ENCODE results near the gene PALS2. TPM values are rescaled to one million over a fixed set of nuclear protein-coding genes. Genes with fewer than 3 reads are reported as not detected.

Gene PALS2
- polyA plus RNA-seq, 1 donor from 2014 or later, result 3.8 TPM

DNA sequence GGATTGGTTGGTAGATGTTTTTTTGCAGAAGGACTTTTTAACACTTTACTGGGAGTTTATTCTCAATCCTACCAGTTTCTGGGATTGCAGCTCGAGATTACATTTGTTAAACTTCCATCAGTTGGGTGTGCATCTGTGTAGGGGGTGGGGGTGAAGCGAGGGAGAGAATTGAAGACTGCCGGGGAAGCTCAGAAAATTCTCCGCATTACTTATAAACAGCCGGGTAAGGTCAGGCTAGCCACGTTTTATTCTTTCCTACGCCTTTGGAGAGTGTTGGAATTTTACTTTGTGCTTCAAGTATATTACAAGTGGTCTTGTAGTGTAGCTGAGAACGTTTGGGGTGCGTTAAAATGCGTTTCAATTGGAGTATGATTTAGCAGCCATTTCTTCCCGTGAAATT lies 1.1 kb downstream of the PALS2 start:
- no peaks in the 10 kb centered on the region for H3K9me3 ChIP-seq (ENCODE audit: low read length)
- H3K27me3 ChIP-seq (ENCODE audit: insufficient read depth, low read depth, low read length), result no peaks in the 10 kb centered on the region
- no peak overlapping the region for H2AFZ ChIP-seq (ENCODE audit: low read depth, low read length)
- TF ChIP-seq RAD21 (conservative IDR thresholded peaks at IDR 0.05) (no peak), POLR2AphosphoS5 (IDR thresholded peaks at IDR 0.05) (no peak), MXI1 (conservative IDR thresholded peaks at IDR 0.05; ENCODE audit: poor library complexity, severe bottlenecking) (no peak), EP300 (conservative IDR thresholded peaks at IDR 0.05; ENCODE audit: poor library complexity, severe bottlenecking) (no peak), EZH2 (IDR thresholded peaks at IDR 0.05; ENCODE audit: borderline replicate concordance, insufficient read depth, low read length, poor library complexity, severe bottlenecking) (no peak), TAF1 (IDR thresholded peaks at IDR 0.05; ENCODE audit: low read depth) (no peak), SMC3 (conservative IDR thresholded peaks at IDR 0.05; ENCODE audit: poor library complexity) (no peak)
- TF ChIP-seq, protein P1, sequence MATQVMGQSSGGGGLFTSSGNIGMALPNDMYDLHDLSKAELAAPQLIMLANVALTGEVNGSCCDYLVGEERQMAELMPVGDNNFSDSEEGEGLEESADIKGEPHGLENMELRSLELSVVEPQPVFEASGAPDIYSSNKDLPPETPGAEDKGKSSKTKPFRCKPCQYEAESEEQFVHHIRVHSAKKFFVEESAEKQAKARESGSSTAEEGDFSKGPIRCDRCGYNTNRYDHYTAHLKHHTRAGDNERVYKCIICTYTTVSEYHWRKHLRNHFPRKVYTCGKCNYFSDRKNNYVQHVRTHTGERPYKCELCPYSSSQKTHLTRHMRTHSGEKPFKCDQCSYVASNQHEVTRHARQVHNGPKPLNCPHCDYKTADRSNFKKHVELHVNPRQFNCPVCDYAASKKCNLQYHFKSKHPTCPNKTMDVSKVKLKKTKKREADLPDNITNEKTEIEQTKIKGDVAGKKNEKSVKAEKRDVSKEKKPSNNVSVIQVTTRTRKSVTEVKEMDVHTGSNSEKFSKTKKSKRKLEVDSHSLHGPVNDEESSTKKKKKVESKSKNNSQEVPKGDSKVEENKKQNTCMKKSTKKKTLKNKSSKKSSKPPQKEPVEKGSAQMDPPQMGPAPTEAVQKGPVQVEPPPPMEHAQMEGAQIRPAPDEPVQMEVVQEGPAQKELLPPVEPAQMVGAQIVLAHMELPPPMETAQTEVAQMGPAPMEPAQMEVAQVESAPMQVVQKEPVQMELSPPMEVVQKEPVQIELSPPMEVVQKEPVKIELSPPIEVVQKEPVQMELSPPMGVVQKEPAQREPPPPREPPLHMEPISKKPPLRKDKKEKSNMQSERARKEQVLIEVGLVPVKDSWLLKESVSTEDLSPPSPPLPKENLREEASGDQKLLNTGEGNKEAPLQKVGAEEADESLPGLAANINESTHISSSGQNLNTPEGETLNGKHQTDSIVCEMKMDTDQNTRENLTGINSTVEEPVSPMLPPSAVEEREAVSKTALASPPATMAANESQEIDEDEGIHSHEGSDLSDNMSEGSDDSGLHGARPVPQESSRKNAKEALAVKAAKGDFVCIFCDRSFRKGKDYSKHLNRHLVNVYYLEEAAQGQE (IDR thresholded peaks at IDR 0.05; ENCODE audit: borderline replicate concordance), result no peak
- TF ChIP-seq, protein P2, sequence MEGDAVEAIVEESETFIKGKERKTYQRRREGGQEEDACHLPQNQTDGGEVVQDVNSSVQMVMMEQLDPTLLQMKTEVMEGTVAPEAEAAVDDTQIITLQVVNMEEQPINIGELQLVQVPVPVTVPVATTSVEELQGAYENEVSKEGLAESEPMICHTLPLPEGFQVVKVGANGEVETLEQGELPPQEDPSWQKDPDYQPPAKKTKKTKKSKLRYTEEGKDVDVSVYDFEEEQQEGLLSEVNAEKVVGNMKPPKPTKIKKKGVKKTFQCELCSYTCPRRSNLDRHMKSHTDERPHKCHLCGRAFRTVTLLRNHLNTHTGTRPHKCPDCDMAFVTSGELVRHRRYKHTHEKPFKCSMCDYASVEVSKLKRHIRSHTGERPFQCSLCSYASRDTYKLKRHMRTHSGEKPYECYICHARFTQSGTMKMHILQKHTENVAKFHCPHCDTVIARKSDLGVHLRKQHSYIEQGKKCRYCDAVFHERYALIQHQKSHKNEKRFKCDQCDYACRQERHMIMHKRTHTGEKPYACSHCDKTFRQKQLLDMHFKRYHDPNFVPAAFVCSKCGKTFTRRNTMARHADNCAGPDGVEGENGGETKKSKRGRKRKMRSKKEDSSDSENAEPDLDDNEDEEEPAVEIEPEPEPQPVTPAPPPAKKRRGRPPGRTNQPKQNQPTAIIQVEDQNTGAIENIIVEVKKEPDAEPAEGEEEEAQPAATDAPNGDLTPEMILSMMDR (IDR thresholded peaks at IDR 0.05; ENCODE audit: poor library complexity, severe bottlenecking), result no peak
- H3K36me3 ChIP-seq (ENCODE audit: insufficient read depth, low read length), result no peaks in the 10 kb centered on the region
- H3K9ac ChIP-seq (ENCODE audit: low read length), result peak overlapping the region; percentile 45
- peak overlapping the region; percentile 71 for H3K4me2 ChIP-seq (ENCODE audit: low read length)
- H3K79me2 ChIP-seq (replicated peaks; ENCODE audit: insufficient read depth, low read length), result peaks cover 17% of the 10 kb centered on the region
- H3K9me2 ChIP-seq (ENCODE audit: insufficient read depth, low read length), result no peaks in the 10 kb centered on the region
- H3F3A ChIP-seq (ENCODE audit: insufficient read depth, low read length, poor library complexity, severe bottlenecking), result no peaks in the 10 kb centered on the region
- peak overlapping the region; percentile 78 for H3K4me3 ChIP-seq (ENCODE audit: low read length)
- H3K27ac ChIP-seq (ENCODE audit: low read length), result no peak overlapping the region
- H4K20me1 ChIP-seq (ENCODE audit: insufficient read depth), result no peaks in the 10 kb centered on the region

DNA sequence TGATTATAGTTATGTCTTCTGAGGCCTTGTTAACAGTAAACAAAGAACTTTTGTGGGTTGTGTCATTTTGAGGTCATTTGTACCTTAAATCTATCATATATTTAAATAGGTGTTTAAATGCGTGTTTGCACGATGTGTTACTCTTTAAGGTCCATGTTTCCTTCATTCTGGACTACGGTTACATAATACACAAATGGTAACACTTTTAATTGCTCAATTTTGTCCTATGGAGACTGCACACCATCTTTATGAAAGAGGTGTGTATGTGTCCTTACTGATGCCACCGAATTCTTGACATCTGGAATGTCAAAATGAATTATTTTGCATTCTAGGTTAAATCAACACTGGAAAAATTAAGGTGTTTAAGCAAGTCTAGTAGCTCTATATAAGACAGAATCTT lies 1.7 kb downstream of the PALS2 start:
- TF ChIP-seq EP300 (conservative IDR thresholded peaks at IDR 0.05; ENCODE audit: poor library complexity, severe bottlenecking) (no peak), MXI1 (conservative IDR thresholded peaks at IDR 0.05; ENCODE audit: poor library complexity, severe bottlenecking) (no peak)
- Histone ChIP-seq H3K4me3 (ENCODE audit: low read length) (peak overlapping the region; percentile 78), H3K27me3 (ENCODE audit: insufficient read depth, low read depth, low read length) (no peaks in the 10 kb centered on the region), H3K9me3 (ENCODE audit: low read length) (no peaks in the 10 kb centered on the region), H3K4me2 (ENCODE audit: low read length) (peak overlapping the region; percentile 71), H2AFZ (ENCODE audit: low read depth, low read length) (no peak overlapping the region), H3K9me2 (ENCODE audit: insufficient read depth, low read length) (no peaks in the 10 kb centered on the region), H3K79me2 (replicated peaks; ENCODE audit: insufficient read depth, low read length) (peaks cover 19% of the 10 kb centered on the region), H3K27ac (ENCODE audit: low read length) (no peak overlapping the region), H3K36me3 (ENCODE audit: insufficient read depth, low read length) (no peaks in the 10 kb centered on the region), H4K20me1 (ENCODE audit: insufficient read depth) (no peaks in the 10 kb centered on the region), H3F3A (ENCODE audit: insufficient read depth, low read length, poor library complexity, severe bottlenecking) (no peaks in the 10 kb centered on the region), H3K9ac (ENCODE audit: low read length) (no peak overlapping the region)
